ENCODE results near the gene GPR35. TPM values are rescaled to one million over a fixed set of nuclear protein-coding genes. Genes with fewer than 3 reads are reported as not detected.

GPR35 gene, protein sequence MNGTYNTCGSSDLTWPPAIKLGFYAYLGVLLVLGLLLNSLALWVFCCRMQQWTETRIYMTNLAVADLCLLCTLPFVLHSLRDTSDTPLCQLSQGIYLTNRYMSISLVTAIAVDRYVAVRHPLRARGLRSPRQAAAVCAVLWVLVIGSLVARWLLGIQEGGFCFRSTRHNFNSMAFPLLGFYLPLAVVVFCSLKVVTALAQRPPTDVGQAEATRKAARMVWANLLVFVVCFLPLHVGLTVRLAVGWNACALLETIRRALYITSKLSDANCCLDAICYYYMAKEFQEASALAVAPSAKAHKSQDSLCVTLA
- total RNA-seq (2021; ENCODE audit: unreplicated experiment) (1.3 TPM), Bru-seq, nascent RNA (percentile 40 among the genes with signal in this experiment), BruChase-seq, experiment 1, labeled RNA remaining after a 2-hour chase (percentile 52 among the genes with signal in this experiment), BruChase-seq, experiment 2, labeled RNA remaining after a 6-hour chase (percentile 62 among the genes with signal in this experiment)
- polyA plus RNA-seq (2012; ENCODE audit: insufficient read length) = 2.3 TPM
- long read RNA-seq, partial matches to known transcripts = 0 of 1 reads
- long read RNA-seq, other reads (novel, unspliced or antisense) = 0 of 1 reads

DNA sequence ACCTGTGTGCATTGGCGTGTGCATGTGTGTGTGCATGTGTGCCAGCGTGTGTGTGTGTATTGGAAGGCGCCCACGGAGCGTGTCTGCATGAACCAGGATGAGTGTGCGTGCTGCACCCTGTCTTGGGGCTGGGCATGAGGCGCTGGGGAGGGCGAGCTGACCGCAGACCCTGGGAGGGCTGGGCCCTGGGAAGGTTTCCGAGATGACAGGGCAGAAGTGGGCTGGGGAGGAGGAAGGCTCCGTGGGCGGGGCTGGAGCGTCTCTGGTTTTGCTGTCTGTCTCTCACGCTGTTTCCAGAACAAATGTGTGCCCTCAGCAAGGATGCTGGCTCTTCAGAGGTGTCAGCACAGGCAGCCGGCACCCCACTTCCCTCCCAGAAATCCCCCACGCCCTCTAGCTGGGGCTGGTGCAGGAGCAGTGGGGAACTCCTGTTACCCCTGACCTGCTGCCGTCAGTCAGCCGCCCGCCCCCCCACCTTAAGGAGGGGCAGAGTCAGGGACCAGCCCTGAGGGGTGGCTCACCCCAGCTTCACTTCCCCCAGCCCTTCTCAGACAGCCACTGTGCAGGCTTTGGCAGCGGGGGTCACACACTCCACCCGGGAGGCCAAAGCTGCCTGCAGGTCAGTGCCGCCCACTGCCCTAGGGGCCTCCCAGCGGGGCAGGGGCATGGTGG lies at the start of gene GPR35:
Gene GPR35 (plus strand): TSS at position 531 of the 672 bp plus-strand sequence. CDS start 4,473 bp downstream, outside the sequence.
- BruUV-seq (replicated peaks) = no TSS peak
- DNase-seq (ENCODE audit: low read depth, low spot score) (no peak), ATAC-seq (peak; percentile 64)
- intact Hi-C loops (cut with micrococcal nuclease; ENCODE audit: unreplicated experiment) (no loop called here), in situ Hi-C loops (cut with HindIII; ENCODE audit: low pct_unique_long_range_greater_than_20kb, low sequenced_read_pairs) (no loop called here)
- H3K4me1 ChIP-seq (ENCODE audit: control insufficient read depth, insufficient read depth, low read length) = no peaks in the 10 kb centered on the region; the same call in 1 of the 2 replicates
- no peaks in the 10 kb centered on the region for H3K36me3 ChIP-seq (ENCODE audit: control insufficient read depth, insufficient read depth, low read length)
- no peak within 1 kb of the TSS for H3K27ac ChIP-seq (ENCODE audit: low read length)
- ChIA-PET CTCF (no interaction called here), POLR2A (no interaction called here)
- no peak for TF ChIP-seq SIN3A (IDR thresholded peaks at IDR 0.05; ENCODE audit: borderline replicate concordance, insufficient read depth, low read depth, low read length)
- TF ChIP-seq POLR2AphosphoS5 (IDR thresholded peaks at IDR 0.05; ENCODE audit: low read depth, low read length) = no peak
- no peak for TF ChIP-seq TCF7L2 (IDR thresholded peaks at IDR 0.05; ENCODE audit: low read depth, low read length)
- TF ChIP-seq, protein P1, sequence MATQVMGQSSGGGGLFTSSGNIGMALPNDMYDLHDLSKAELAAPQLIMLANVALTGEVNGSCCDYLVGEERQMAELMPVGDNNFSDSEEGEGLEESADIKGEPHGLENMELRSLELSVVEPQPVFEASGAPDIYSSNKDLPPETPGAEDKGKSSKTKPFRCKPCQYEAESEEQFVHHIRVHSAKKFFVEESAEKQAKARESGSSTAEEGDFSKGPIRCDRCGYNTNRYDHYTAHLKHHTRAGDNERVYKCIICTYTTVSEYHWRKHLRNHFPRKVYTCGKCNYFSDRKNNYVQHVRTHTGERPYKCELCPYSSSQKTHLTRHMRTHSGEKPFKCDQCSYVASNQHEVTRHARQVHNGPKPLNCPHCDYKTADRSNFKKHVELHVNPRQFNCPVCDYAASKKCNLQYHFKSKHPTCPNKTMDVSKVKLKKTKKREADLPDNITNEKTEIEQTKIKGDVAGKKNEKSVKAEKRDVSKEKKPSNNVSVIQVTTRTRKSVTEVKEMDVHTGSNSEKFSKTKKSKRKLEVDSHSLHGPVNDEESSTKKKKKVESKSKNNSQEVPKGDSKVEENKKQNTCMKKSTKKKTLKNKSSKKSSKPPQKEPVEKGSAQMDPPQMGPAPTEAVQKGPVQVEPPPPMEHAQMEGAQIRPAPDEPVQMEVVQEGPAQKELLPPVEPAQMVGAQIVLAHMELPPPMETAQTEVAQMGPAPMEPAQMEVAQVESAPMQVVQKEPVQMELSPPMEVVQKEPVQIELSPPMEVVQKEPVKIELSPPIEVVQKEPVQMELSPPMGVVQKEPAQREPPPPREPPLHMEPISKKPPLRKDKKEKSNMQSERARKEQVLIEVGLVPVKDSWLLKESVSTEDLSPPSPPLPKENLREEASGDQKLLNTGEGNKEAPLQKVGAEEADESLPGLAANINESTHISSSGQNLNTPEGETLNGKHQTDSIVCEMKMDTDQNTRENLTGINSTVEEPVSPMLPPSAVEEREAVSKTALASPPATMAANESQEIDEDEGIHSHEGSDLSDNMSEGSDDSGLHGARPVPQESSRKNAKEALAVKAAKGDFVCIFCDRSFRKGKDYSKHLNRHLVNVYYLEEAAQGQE (IDR thresholded peaks at IDR 0.05; ENCODE audit: insufficient read depth in 1 of 2, low read depth in 2 of 2, low read length in 1 of 2) = no peak
- TF ChIP-seq, protein P2, sequence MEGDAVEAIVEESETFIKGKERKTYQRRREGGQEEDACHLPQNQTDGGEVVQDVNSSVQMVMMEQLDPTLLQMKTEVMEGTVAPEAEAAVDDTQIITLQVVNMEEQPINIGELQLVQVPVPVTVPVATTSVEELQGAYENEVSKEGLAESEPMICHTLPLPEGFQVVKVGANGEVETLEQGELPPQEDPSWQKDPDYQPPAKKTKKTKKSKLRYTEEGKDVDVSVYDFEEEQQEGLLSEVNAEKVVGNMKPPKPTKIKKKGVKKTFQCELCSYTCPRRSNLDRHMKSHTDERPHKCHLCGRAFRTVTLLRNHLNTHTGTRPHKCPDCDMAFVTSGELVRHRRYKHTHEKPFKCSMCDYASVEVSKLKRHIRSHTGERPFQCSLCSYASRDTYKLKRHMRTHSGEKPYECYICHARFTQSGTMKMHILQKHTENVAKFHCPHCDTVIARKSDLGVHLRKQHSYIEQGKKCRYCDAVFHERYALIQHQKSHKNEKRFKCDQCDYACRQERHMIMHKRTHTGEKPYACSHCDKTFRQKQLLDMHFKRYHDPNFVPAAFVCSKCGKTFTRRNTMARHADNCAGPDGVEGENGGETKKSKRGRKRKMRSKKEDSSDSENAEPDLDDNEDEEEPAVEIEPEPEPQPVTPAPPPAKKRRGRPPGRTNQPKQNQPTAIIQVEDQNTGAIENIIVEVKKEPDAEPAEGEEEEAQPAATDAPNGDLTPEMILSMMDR (IDR thresholded peaks at IDR 0.05) = no peak
- no peaks in the 10 kb centered on the region for H3K27me3 ChIP-seq (ENCODE audit: control insufficient read depth, insufficient read depth, low read length)
- no peak within 1 kb of the TSS for H3K4me3 ChIP-seq (ENCODE audit: low read depth in 2 of 2, low read length in 2 of 2)
- no peaks in the 10 kb centered on the region for H3K9me3 ChIP-seq (ENCODE audit: control insufficient read depth, insufficient read depth, low read depth, low read length)

DNA sequence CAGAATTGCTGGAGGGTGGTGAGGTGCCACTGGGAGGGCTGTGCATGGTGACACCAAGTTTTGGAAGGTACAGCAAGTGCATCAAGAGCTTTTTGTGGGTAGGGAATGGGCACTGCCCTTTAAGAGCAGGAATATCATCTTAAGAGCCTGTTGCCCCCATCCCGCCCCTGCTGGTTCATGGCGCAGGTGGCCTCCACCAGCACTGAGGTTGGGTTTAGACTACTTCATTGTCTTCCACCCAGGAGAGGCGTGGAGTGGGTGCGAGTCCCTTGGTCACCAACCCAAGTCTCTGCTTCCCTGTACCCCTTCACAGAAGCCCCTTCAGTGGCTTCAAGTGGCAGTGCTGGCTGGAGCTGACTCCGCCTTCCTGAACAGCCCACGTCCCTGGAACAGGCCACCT lies 49.2 kb upstream of the GPR35 start:
- ChIA-PET CTCF (no interaction called here), POLR2A (no interaction called here)
- BruUV-seq (replicated peaks) = no TSS peak
- no peaks in the 10 kb centered on the region for H3K9me3 ChIP-seq (ENCODE audit: control insufficient read depth, insufficient read depth, low read depth, low read length)
- intact Hi-C loops (cut with micrococcal nuclease; ENCODE audit: unreplicated experiment) (no loop called here), in situ Hi-C loops (cut with HindIII; ENCODE audit: low pct_unique_long_range_greater_than_20kb, low sequenced_read_pairs) (no loop called here)
- TF ChIP-seq TCF7L2 (IDR thresholded peaks at IDR 0.05; ENCODE audit: low read depth, low read length) (no peak), SIN3A (IDR thresholded peaks at IDR 0.05; ENCODE audit: borderline replicate concordance, insufficient read depth, low read depth, low read length) (no peak), POLR2AphosphoS5 (IDR thresholded peaks at IDR 0.05; ENCODE audit: low read depth, low read length) (no peak)
- TF ChIP-seq, protein P2 (IDR thresholded peaks at IDR 0.05) = no peak
- TF ChIP-seq, protein P1 (IDR thresholded peaks at IDR 0.05; ENCODE audit: insufficient read depth in 1 of 2, low read depth in 2 of 2, low read length in 1 of 2) = no peak
- H3K27ac ChIP-seq (ENCODE audit: low read length) = no peak overlapping the region
- no peak for DNase-seq (ENCODE audit: low read depth, low spot score)
- no peak for ATAC-seq
- no peaks in the 10 kb centered on the region for H3K36me3 ChIP-seq (ENCODE audit: control insufficient read depth, insufficient read depth, low read length)
- no peaks in the 10 kb centered on the region for H3K27me3 ChIP-seq (ENCODE audit: control insufficient read depth, insufficient read depth, low read length)
- no peak overlapping the region for H3K4me3 ChIP-seq (ENCODE audit: low read depth in 2 of 2, low read length in 2 of 2)
- H3K4me1 ChIP-seq (ENCODE audit: control insufficient read depth, insufficient read depth, low read length) = peaks cover 10% of the 10 kb centered on the region

Data from Panc1 (cell line).